Memory B cell (primary cell): ENCODE data around the gene ATG7.

Experiments used
- ATAC-seq: fragments of 150-1000 bp; cut with Tn5 transposase; 2 replicates; pipeline ENCODE4 v1.10.0; 2021; ENCODE audit warnings: low read depth, mild to moderate bottlenecking, moderate library complexity
- DNase-seq, 2 donors: peaks; one replicate each; pipeline ENCODE4 v3.0.0; 2022; ENCODE audit warnings: low spot score in 2 of 2
- H3K27ac Mint-ChIP-seq: one replicate; pipeline ENCODE4 v1.8.0; 2022; ENCODE audit warnings: mild to moderate bottlenecking, moderate library complexity, mixed read lengths
- H3K27me3 Mint-ChIP-seq: one replicate; pipeline ENCODE4 v1.8.0; 2022; ENCODE audit warnings: mixed read lengths
- H3K36me3 Mint-ChIP-seq: one replicate; pipeline ENCODE4 v1.8.0; 2022; ENCODE audit warnings: mild to moderate bottlenecking, mixed read lengths
- H3K4me1 Mint-ChIP-seq: one replicate; pipeline ENCODE4 v1.8.0; 2022; ENCODE audit warnings: mixed read lengths
- H3K4me3 Mint-ChIP-seq: one replicate; pipeline ENCODE4 v1.8.0; 2022; ENCODE audit warnings: mild to moderate bottlenecking, moderate library complexity, mixed read lengths
- H3K9me3 Mint-ChIP-seq: one replicate; pipeline ENCODE4 v1.8.0; 2022; ENCODE audit warnings: mixed read lengths

Gene ATG7

GRCh38 chr3:11367143-11367693 lies 95.0 kb downstream of the ATG7 start:
- Mint-ChIP-seq H3K4me3 (no peak overlapping the region), H3K27ac (no peak overlapping the region), H3K27me3 (no peaks in the 10 kb centered on the region), H3K36me3 (peaks cover 36% of the 10 kb centered on the region), H3K4me1 (no peaks in the 10 kb centered on the region), H3K9me3 (no peaks in the 10 kb centered on the region)
- ATAC-seq, result no peak
- no peak for DNase-seq

GRCh38 chr3:11370191-11370590 lies 98.0 kb downstream of the ATG7 start:
- ATAC-seq (no peak), DNase-seq (no peak)
- H3K27ac Mint-ChIP-seq, result no peak overlapping the region
- H3K4me3 Mint-ChIP-seq, result no peak overlapping the region
- no peaks in the 10 kb centered on the region for H3K9me3 Mint-ChIP-seq
- H3K27me3 Mint-ChIP-seq, result no peaks in the 10 kb centered on the region
- H3K4me1 Mint-ChIP-seq, result no peaks in the 10 kb centered on the region
- H3K36me3 Mint-ChIP-seq, result peaks cover 21% of the 10 kb centered on the region

- H3K9me3 Mint-ChIP-seq, result no peaks in the 10 kb centered on the region
- no peak overlapping the region for H3K4me3 Mint-ChIP-seq
- no peaks in the 10 kb centered on the region for H3K27me3 Mint-ChIP-seq
- DNase-seq (no peak), ATAC-seq (no peak)
- H3K4me1 Mint-ChIP-seq, result no peaks in the 10 kb centered on the region
- H3K27ac Mint-ChIP-seq, result no peak overlapping the region
- H3K36me3 Mint-ChIP-seq, result peaks cover 16% of the 10 kb centered on the region
These were observed 98.8 kb downstream of the ATG7 start for GRCh38 chr3:11370966-11371365.

DNA sequence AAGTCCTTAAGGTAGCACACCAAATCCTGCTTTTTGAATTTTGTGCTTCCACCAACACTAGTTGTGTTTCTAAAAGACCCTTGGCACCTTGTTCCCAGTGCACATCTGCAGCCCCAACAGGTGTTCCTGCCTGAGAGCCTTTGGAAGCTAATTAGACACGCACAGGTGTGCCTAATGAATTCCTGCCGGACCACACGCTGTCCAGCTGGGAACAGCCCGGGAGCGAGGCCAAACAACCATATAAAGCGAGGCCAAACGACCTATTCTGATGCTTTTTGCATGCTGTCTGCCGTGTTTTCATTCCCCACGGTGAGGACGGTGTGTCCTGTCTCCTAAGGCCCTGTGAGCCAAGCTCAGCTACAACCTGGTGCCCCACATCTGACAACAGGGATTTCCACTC lies 99.5 kb downstream of the ATG7 start:
- H3K27ac Mint-ChIP-seq, result no peak overlapping the region
- H3K9me3 Mint-ChIP-seq, result no peaks in the 10 kb centered on the region
- peaks cover 13% of the 10 kb centered on the region for H3K36me3 Mint-ChIP-seq
- H3K4me3 Mint-ChIP-seq, result no peak overlapping the region
- H3K27me3 Mint-ChIP-seq, result no peaks in the 10 kb centered on the region
- no peaks in the 10 kb centered on the region for H3K4me1 Mint-ChIP-seq
- no peak for DNase-seq
- ATAC-seq, result no peak

GRCh38 chr3:11373235-11373634 lies 101.0 kb downstream of the ATG7 start:
- DNase-seq (no peak), ATAC-seq (no peak)
- no peak overlapping the region for H3K4me3 Mint-ChIP-seq
- peaks cover 15% of the 10 kb centered on the region for H3K36me3 Mint-ChIP-seq
- no peaks in the 10 kb centered on the region for H3K9me3 Mint-ChIP-seq
- no peaks in the 10 kb centered on the region for H3K4me1 Mint-ChIP-seq
- no peak overlapping the region for H3K27ac Mint-ChIP-seq
- no peaks in the 10 kb centered on the region for H3K27me3 Mint-ChIP-seq

- no peaks in the 10 kb centered on the region for H3K9me3 Mint-ChIP-seq
- no peaks in the 10 kb centered on the region for H3K27me3 Mint-ChIP-seq
- H3K36me3 Mint-ChIP-seq, result peaks cover 15% of the 10 kb centered on the region
- ATAC-seq (no peak), DNase-seq (no peak)
- no peak overlapping the region for H3K4me3 Mint-ChIP-seq
- no peaks in the 10 kb centered on the region for H3K4me1 Mint-ChIP-seq
- no peak overlapping the region for H3K27ac Mint-ChIP-seq
These were observed 101.5 kb downstream of the ATG7 start for GRCh38 chr3:11373654-11374053.

DNA sequence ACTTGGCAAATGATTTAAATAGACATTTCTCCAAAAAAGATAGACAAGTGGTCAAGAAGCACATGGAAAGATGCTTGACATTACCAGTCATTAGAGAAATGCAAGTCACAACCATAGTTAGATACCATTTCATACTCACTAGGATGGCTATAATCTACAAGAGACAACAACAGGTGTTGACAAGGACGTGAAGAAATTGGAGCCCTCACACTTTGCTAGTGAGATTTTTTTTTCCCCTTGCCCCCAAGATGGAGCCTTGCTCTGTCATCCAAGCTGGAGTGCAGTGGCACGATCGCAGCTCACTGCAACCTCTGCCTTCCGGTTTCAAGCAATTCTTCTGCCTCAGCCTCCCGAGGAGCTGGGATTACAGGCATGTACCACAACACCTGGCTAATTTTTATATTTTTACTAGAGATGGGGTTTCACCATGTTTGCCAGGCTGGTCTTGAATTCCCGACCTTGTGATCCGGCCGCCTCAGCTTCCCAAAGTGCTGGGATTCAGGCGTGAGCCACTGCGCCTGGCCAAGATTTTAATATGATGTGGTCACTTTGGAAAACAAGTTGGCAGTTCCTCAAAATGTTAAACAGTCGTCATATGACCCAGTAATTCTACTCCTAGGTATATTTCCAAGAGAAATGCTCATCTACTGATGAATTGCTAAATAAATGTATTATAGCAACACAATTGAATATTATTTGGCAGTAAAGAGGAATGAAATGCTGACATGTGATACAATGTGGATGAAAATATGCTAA lies 103.3 kb downstream of the ATG7 start:
- DNase-seq, result no peak
- no peaks in the 10 kb centered on the region for H3K9me3 Mint-ChIP-seq

DNA sequence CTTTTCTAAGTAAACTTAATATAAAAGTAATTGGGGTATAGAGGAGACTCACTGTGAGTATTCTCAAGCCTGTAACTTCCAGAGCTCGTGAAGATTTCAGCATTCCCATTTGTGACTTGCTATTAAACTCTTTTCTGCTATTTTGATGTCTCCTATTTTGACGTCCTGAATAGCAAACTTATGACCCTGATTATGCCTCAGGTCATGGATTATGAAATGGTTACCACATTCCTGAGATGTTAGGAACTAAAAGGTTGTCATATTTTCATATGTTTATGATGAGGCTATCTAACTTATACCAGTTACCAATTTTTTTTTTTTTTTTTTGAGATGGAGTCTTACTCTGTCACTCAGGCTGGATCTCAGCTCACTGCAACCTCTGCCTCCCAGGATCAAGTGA lies 105.5 kb downstream of the ATG7 start:
- Mint-ChIP-seq H3K9me3 (no peaks in the 10 kb centered on the region), H3K4me3 (no peak overlapping the region), H3K36me3 (peaks cover 12% of the 10 kb centered on the region), H3K27me3 (no peaks in the 10 kb centered on the region), H3K4me1 (no peaks in the 10 kb centered on the region), H3K27ac (no peak overlapping the region)
- ATAC-seq (no peak), DNase-seq (no peak)

More for the DNA sequence above, 103.3 kb downstream of the ATG7 start:
- ATAC-seq, result no peak
- H3K27ac Mint-ChIP-seq, result no peak overlapping the region
- H3K27me3 Mint-ChIP-seq, result no peaks in the 10 kb centered on the region
- H3K36me3 Mint-ChIP-seq, result peaks cover 11% of the 10 kb centered on the region
- H3K4me1 Mint-ChIP-seq, result no peaks in the 10 kb centered on the region
- no peak overlapping the region for H3K4me3 Mint-ChIP-seq

DNA sequence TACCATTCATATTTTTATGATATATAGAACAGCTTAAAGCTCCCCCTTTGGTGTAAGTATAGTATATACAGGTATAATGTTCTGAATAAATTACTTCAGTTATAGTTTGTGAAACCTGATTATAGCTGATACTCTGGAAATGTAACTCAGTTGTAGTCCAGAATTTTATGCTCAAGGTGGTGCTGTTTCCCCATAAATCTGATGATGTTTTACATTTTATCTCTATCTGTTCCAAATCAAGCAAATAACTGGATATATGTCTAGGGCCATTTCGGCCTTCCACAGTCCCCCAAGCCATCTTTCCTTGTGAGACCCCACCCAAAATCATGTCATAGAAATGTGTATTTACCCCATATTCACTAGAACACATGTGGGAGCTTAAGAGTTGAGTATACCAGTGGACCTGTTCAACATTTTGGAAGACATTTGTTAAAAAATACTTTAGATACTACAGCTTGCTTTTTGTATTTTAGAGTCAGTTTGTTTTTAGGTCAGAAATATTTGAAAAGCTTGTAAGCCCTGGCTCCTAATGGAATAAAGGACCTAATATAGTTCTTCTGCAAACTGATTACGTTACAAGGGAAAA lies 107.1 kb downstream of the ATG7 start:
- Mint-ChIP-seq H3K27me3 (no peaks in the 10 kb centered on the region), H3K27ac (no peak overlapping the region), H3K9me3 (no peaks in the 10 kb centered on the region), H3K4me3 (no peak overlapping the region), H3K36me3 (peaks cover 14% of the 10 kb centered on the region), H3K4me1 (no peaks in the 10 kb centered on the region)
- no peak for ATAC-seq
- DNase-seq, result peak; percentile 15 to 29

- Mint-ChIP-seq H3K4me3 (no peak overlapping the region), H3K4me1 (no peaks in the 10 kb centered on the region), H3K27me3 (no peaks in the 10 kb centered on the region), H3K9me3 (no peaks in the 10 kb centered on the region), H3K36me3 (peaks cover 14% of the 10 kb centered on the region), H3K27ac (no peak overlapping the region)
- no peak for DNase-seq
- no peak for ATAC-seq
These were observed 107.9 kb downstream of the ATG7 start for GRCh38 chr3:11379824-11380701.

GRCh38 chr3:11381141-11381540 lies 108.9 kb downstream of the ATG7 start:
- H3K4me1 Mint-ChIP-seq, result no peaks in the 10 kb centered on the region
- H3K9me3 Mint-ChIP-seq, result no peaks in the 10 kb centered on the region
- H3K27me3 Mint-ChIP-seq, result no peaks in the 10 kb centered on the region
- no peak for ATAC-seq
- peaks cover 14% of the 10 kb centered on the region for H3K36me3 Mint-ChIP-seq
- H3K27ac Mint-ChIP-seq, result no peak overlapping the region
- no peak for DNase-seq
- H3K4me3 Mint-ChIP-seq, result no peak overlapping the region

GRCh38 chr3:11381563-11381962 lies 109.4 kb downstream of the ATG7 start:
- DNase-seq (no peak), ATAC-seq (no peak)
- Mint-ChIP-seq H3K36me3 (peaks cover 12% of the 10 kb centered on the region), H3K9me3 (no peaks in the 10 kb centered on the region), H3K4me1 (no peaks in the 10 kb centered on the region), H3K27me3 (no peaks in the 10 kb centered on the region), H3K4me3 (no peak overlapping the region), H3K27ac (no peak overlapping the region)

GRCh38 chr3:11382146-11382745 lies 110.0 kb downstream of the ATG7 start:
- Mint-ChIP-seq H3K4me1 (no peaks in the 10 kb centered on the region), H3K36me3 (peaks cover 13% of the 10 kb centered on the region), H3K4me3 (no peak overlapping the region), H3K27ac (no peak overlapping the region), H3K27me3 (no peaks in the 10 kb centered on the region), H3K9me3 (no peaks in the 10 kb centered on the region)
- ATAC-seq, result no peak
- DNase-seq, result no peak

DNA sequence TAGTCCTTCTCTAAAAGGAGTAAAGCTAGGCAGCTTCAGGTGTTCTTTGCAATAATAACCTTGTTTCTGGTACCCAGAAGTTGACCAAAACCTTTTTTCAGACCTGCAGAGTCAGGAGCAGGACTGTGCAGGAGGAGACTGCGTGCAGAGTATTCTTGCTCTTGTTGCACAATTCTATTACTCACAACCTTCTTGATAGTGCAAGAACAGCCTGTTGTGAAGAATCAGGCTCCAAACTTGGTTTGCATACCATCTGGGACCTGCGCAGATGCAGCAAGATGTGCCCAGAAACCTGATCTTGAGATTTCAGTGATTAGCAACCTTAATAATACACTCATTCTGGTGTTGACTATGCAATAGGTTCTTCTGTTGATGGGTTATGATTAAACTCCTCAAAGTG lies 111.9 kb downstream of the ATG7 start:
- ATAC-seq (no peak), DNase-seq (no peak)
- Mint-ChIP-seq H3K4me1 (no peaks in the 10 kb centered on the region), H3K4me3 (no peak overlapping the region), H3K27me3 (no peaks in the 10 kb centered on the region), H3K9me3 (no peaks in the 10 kb centered on the region), H3K27ac (no peak overlapping the region), H3K36me3 (peaks cover 11% of the 10 kb centered on the region)
